GM12891 (cell line): ENCODE measurements around the gene FBXO44.

Experiments
- POLR2A ChIP-seq: IDR thresholded peaks from 2 replicates; pipeline ENCODE4 v1.6.1; 2011; ENCODE audit warnings: low read depth, low read length, control low read depth
- POLR2AphosphoS5 ChIP-seq: IDR thresholded peaks from 2 replicates; pipeline ENCODE4 v1.6.1; 2011; ENCODE audit warnings: low read depth, low read length, control low read depth
- POU2F2 ChIP-seq: IDR thresholded peaks from 2 replicates; pipeline ENCODE4 v1.6.1; 2011; ENCODE audit warnings: low read depth, mild to moderate bottlenecking, control low read depth, low read length, moderate library complexity
- TAF1 ChIP-seq: IDR thresholded peaks from 2 replicates; pipeline ENCODE4 v1.6.1; 2011; ENCODE audit warnings: low read depth, low read length, control low read depth

GRCh38 chr1:11659748-11660147 lies 5.1 kb downstream of the FBXO44 start:
- TF ChIP-seq TAF1 = no peak
- no peak for TF ChIP-seq POLR2AphosphoS5
- no peak for TF ChIP-seq POLR2A
- TF ChIP-seq POU2F2 = no peak
